NCI-H1436 (cell line): ENCODE data around the gene SASH1.

Experiments used
- DNase-seq: peaks from one replicate; lab custom pipeline; 2025; lab: John Stamatoyannopoulos, UW

The SASH1 gene

DNA sequence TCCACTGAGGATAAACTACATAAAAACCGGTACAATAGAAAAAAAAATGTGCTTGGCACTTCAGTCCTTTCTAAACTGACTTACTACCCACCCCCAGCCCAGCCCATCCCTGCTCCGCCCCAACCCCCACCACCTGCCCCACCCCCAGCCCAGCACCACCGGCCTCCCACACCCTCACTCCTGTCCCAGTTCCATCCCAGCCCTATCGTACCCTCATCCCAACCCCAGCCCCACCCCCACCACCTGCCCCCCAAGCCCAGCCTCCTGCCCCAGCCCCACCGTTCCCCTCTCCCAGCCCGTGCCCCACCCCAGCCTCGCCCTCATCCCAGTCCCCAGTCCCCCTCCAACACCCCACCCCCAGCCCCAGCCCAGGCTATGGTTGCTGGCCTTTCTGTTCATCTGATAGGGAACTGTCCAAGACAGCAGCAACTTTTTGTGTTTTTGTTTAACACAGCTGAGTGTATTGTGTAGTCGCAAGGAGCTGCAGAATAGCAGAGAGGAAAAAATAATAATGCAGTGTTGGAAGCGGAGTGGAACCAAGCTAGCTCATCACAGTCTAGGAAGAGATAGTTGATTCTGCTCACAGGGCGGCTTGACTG is 61.9 kb downstream of the SASH1 start:
- DNase-seq = no peak

GRCh38 chr6:148405894-148406293 is 63.3 kb downstream of the SASH1 start:
- DNase-seq = no peak

DNA sequence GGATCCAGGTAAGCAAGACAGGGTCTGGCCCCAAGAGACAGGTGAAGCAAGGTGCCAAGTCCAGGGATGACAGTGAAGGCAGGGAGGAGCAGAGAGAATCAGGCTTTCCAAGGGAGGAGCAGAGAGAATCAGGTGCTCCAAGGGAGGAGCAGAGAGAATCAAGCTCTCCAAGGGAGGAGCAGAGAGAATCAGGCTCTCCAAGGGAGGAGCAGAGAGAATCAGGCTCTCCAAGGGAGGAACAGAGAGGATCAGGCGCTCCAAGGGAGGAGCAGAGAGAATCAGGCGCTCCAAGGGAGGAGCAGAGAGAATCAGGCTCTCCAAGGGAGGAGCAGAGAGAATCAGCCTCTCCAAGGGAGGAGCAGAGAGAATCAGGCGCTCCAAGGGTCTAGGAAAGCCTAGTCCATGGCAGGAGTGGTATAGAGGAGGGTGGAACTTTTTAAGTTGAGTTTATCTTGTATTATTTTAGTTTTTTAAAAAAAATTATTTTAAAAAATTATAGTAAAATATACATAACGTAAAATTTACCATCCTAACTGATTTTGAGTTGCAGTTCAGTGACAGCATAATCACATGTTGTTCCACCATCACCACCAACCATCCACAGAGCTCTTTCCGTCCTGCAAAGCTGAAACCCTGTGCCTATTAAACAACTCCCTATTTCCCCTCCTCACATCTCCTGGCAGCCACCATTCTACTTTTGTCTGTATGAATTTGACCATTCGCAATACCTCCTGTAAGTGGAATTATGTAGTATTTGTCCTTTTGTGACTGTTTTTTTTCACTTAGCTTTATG is 64.1 kb downstream of the SASH1 start:
- DNase-seq = no peak

DNA sequence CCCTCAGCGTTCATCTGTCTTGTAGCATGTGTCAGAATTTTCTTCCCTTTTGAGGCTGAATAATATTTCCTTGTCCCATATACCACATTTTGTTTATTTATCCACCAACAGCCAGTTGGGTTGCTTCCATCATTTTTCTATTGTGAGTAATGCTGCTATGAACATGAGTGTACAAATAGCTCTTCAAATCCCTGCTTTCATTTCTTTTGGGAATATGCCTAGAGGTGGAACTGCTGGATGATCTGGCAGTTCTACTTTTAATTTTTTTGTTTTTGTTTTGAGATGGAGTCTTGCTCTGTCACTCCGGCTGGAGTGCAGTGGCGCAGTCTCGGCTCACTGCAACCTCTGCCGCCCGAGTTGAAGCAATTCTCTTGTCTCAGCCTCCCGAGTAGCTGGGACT is 64.7 kb downstream of the SASH1 start:
- no peak for DNase-seq

GRCh38 chr6:148413321-148414091 is 70.9 kb downstream of the SASH1 start:
- no peak for DNase-seq

- DNase-seq = no peak
Measured at GRCh38 chr6:148414092-148414489, 71.5 kb downstream of the SASH1 start.

GRCh38 chr6:148414836-148415235 is 72.2 kb downstream of the SASH1 start:
- no peak for DNase-seq

GRCh38 chr6:148415511-148416260 is 73.0 kb downstream of the SASH1 start:
- no peak for DNase-seq

GRCh38 chr6:148416330-148416965 is 73.8 kb downstream of the SASH1 start:
- no peak for DNase-seq

- DNase-seq = no peak
Measured at GRCh38 chr6:148417045-148417444, 74.4 kb downstream of the SASH1 start.

- no peak for DNase-seq
Measured at GRCh38 chr6:148419430-148419829, 76.8 kb downstream of the SASH1 start.

DNA sequence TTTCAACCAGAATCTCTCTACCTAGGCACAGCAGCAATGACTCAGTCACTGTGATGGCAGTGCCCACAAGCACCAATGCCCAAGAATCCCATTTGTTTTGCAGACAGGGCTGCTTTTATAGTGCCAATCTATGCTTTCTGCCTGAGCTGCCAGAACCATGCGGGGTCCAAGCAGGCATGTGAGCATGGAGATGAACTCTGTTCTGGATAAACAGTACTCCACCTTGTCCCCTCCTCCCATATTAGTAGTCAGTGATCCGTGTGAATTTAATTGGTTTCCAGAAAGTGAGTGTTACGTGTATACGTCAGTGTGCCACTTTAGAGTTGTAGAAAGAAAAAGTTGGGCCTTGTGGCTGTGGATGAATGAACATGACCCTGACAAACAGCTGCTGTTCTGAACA is 79.4 kb downstream of the SASH1 start:
- no peak for DNase-seq

DNA sequence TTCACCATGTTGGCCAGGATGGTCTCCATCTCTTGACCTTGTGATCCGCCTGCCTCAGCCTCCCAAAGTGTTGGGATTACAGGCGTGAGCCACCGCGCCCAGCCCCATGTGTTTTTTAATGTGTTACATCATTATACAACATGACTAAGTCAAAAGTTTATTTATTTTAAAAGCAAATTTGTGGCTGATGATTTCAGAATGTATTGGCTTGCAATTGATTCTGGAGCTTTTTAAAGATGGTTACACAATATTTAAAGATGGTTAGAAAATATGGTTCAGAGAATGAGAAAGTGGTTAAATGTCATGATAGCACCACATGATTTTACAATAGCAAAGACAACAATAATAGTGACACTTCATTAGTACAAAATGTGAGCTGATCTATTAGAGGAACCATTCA is 80.5 kb downstream of the SASH1 start:
- no peak for DNase-seq

- DNase-seq = no peak
Measured at GRCh38 chr6:148423601-148424270, 81.1 kb downstream of the SASH1 start.

- no peak for DNase-seq
Measured at GRCh38 chr6:148425443-148425842, 82.8 kb downstream of the SASH1 start.

- no peak for DNase-seq
Measured at GRCh38 chr6:148426317-148426977, 83.8 kb downstream of the SASH1 start.

DNA sequence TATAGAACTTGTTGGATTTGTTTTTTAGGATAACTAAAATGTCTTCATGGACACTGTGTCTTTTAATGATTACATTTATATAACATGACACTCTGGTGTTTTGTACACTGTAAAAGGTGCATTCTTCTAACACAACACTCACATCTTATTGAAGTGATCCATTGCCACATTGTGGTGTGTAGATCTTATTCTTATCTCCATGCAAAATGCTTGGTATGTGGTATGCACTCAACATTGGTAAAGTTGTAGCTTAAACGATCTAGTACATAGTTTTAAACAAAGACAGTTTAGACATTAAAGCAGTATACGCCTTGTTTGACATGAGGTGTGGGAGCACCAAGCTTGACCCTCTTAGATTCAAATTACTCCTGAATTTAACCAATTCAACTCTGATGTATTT is 84.7 kb downstream of the SASH1 start:
- DNase-seq = no peak

GRCh38 chr6:148429423-148429822 is 86.8 kb downstream of the SASH1 start:
- no peak for DNase-seq

DNA sequence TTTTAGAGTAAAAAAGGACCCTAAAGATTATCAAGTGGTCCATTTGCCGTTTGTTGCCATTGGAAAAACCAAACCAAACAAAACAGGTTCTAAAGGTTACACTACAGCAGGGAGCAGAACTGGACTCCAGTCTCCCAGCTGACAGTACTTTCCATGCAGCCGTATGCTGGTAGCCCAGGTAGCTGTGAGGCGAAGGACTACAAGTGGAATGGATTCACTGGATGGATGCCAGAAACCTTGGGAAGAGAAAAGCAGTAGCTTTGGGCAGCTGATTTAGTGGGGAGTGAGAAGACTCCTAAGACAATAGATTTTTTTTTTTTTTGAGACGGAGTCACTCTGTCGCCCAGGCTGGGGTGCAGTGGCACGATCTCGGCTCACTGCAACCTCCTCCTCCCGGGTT is 88.3 kb downstream of the SASH1 start:
- DNase-seq = no peak

GRCh38 chr6:148431413-148431812 is 88.8 kb downstream of the SASH1 start:
- DNase-seq = no peak

- DNase-seq = no peak
Measured at GRCh38 chr6:148431840-148432239, 89.2 kb downstream of the SASH1 start.
